GM18909 (cell line): ENCODE results near the gene AMOTL1.

Experiments used
- ATAC-seq: cut with Tn5 transposase; IDR thresholded peaks from one replicate; pipeline ENCODE4 v1.9.1; 2021; ENCODE audit warnings: mild to moderate bottlenecking; ENCODE audit not compliant: unreplicated experiment, poor library complexity

AMOTL1 gene

DNA sequence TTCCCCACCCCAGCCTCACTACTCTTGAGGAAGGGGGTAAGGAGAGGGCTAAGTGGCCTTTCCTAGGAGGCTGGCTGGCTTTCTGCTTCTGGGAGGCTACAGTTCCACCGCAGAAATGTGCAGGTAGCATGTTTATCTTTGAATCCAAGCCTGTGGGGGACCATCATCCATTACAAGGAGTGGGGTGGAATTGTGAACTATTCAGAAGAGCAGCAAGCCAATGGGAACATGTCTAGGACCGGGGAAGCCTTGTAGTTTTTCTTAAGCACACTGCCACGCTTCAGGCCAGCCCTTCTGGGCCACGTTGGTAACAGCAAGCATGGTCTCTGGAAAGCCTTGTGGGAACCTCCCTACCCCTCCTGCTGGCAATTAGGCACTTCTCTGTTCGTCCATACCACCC, 100.3 kb downstream of the AMOTL1 start:
- no peak for ATAC-seq

DNA sequence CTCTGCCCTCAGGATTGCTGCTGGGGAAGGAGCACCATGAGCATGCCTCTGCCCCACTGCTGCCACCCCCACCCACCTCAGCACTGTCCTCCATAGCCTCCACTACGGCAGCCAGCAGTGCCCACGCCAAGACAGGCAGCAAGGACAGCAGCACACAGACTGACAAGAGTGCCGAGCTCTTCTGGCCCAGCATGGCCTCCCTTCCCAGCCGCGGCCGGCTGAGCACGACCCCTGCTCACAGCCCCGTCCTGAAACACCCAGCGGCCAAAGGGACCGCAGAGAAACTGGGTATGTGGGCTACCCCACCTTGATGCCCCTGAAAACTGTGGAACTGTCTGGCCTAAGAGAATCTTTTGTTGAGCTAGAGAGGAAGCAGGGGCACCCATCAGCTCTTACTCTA, 101.0 kb downstream of the AMOTL1 start:
- ATAC-seq, result no peak

DNA sequence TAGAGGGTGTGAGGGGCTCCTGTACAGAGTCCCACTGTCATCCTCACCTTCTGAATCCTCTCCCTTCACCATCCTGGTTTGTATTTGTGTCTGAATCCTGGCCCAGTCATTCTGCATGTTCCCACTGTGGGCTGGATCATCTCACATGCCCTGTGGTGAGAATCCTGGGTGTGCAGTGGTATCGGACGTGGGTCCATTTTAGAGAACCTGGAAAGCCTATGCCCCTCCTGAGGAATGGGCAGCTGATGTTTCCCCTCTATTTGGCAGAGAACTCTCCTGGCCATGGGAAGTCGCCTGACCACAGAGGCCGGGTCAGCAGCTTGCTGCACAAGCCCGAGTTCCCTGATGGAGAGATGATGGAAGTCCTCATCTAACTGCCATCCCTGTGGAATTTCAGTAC, 102.3 kb downstream of the AMOTL1 start:
- no peak for ATAC-seq

DNA sequence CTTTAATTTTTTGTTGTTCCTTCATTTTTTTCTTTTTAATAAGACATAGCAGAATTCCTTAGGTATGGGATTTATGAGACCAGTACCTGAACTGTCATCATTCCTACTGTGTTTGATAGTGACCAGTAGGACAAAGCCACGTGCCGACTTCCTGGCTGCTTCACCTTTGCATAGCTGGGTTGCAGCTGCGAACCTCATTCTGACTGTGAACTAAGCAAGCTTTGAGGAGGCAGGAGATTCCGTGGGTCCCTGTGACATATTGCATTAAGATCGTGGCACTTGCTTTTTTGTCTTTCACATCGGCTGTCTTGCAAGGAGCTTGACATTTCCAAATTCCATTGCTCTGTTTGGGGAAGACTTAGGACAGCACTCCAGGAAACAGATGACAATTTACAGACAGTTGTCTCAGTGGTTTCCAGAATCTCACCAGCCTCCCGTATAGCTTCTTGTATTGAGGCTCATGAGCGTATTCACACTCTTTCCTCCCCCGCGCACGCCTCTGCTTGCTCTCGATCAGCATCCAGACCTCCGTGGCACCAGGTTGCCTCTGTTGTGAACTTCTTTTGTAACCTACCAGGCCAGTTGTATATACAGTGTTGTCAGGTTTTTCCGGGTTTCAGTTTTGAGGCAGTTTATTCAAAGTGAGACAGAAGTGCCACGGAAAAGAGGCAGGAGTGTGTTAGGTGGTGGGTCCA, 103.5 kb downstream of the AMOTL1 start:
- ATAC-seq, result no peak

DNA sequence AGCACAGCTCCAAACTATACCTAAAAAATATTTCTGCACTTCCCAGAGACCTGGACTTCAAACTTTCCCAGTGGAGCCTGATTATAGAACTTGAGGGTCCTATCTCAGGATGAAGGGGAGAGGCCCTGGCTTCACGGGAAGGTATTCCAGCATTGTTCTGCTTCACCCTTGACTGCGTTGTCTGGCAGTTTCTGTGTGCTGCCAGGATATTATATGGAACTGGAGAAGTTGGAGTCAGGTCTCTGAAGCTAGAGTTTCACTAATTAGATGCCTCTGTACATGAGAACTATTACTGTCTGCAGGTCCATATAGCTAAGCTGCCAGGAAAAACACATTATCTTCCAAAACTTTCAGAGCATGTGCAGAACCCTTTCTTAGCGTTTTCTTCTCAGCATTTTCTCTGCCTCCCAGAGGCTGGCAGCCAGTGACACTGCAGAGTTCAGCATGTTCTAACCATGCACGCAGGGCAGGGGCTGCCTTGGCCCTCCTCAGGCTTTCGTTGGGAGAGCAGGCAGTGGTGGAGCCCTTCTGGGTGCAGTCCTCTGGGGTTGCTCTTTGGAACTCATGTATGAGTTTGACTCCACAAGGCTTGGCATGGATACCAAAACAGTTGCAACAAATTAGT, 105.9 kb downstream of the AMOTL1 start:
- no peak for ATAC-seq

DNA sequence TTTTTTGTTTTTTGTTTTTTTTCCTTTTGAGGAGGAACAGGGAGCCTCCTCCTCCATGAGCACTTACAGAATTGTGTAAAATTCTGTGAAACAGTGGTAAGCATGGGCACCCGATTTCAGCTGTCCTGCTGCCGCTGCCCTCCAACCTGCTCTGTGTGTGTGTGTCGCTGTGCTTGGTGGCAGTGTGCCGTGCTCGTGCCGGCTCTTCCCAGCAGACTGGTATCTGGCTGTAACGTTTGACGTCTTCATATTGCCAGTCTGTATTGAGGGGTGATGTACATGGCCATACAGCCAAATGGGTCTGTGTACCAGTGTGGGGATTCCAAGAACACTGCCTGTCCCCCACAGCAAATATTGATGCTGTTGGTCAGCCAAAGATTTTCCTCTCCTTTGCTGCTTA, 108.1 kb downstream of the AMOTL1 start:
- no peak for ATAC-seq

DNA sequence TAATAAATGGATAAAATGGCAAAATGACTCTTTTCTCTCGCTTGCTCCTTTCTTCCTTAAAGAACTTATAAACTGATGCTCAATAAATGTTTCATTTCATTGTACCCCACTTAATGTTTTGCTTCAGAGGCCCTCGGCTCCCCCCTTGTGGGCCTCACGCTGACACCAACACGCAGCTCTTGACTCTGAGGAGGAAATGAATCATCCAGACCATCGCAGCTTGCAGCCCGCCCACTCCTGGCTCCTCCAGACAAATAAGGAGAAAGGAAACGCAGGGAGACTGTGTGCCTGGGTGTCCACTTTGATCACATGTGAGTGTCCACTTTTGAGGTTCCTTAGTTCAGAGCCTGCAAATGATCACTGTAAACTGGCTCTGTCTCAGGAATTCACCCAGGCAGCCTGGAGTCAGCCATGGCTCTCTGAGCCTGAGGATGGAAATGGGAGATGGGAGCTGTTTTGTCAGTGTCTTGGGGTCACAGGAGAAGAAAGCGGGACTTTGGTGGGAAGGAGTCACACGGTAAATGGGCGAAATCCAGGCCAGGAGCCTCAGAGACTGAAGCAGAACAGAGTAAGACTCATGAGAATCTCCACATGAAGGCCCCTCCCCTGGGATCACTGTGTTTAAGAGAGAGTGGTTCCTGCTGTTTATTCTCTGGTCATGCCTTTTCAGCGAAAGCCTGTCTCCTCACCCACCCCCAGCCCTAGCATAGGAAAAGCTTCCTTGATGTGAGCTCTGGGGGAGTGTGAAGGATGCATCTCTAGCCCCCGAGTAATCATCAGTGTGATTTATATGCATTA, 108.7 kb downstream of the AMOTL1 start:
- peak; percentile 95 for ATAC-seq

DNA sequence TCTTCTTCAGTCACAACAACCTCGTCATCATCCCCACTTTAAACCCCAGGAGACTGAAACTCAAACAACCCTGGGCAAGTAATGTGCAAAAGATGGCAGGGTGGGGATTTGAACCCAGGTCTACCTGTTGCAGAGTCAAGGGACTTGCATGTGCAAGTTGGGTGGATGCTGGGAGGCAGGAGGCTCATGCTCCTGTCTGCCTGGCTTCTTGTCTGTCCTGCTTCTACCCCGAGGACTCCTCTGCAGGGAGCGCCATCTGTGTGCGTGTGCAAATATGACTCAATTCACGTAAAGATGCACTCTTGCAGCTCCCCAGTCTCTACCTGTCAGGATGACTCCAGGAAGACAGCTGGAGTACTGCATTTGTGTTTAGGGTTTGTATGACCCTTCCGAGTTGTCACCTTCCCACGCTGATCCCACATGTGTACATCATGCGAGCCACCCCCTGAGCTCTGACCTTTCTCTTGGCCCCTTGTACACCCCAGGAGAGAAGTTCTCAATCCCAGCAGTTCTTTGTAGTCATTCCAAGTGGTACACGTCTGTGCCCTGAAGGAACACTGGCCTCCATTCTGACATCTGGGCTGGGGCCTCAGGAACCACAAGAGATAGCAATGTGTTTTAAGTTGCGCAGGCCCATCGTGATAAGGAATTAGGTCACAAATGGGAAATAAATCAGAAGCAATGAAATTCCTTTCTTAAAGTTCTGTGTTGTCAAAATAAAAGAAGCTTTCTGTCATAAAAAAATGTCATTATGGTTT, 109.5 kb downstream of the AMOTL1 start:
- ATAC-seq, result no peak

DNA sequence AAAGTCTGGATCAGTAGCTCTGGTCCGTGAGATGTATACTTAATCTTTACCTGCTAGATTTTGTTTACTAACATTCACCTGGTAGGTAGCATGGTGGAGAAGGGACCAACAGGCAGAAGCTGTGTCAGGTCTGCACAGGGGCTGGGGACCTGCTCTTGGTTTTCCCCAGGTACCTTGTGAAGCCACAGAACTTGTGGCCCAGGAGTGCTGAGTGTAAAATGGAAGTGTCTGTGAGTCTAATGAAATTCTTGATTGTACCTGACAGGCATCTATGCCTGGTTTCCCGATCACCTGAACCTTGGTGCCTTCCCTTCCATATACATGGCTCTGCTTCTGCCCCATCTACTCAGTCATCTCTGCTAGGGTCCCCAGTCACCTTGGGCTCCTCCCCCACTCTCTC, 110.8 kb downstream of the AMOTL1 start:
- no peak for ATAC-seq

DNA sequence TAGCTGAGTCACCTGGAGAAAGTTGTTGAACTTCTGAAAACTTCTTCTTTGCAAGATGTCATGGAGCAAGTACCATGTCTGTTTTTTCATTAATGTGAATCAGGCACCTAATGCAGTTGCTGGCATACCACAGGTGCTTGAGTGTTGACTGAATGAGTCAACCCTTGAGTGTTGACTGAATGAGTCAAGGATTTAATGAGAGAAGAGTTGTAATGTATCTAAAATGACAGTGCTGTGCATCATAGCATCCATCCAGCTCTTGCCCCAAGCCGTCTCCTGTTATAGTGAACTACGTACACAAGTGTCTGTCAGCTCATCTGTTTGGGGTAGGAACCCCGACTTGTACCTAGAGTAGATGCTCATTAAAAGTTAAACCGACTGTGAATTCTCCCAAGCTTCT, 112.1 kb downstream of the AMOTL1 start:
- no peak for ATAC-seq

DNA sequence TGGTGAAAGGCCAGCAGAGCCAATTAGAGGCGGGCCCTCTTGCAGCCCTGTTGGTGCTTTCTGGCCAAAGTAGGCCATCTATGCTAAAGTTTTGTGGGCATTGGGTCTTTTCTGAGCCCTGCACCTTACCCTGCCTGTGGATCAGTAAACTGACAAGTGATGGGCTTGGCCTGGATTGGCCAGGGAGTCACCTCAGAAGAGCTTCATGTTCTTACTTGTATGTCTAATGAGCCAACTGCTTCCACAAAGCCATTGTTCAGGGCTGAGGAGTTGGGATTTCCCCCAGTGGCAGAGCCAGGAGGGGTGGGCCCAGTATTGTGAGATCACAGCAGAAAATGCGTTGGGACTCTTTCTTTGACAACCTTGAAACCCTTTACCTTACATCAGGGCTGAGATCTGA, 114.8 kb downstream of the AMOTL1 start:
- no peak for ATAC-seq

DNA sequence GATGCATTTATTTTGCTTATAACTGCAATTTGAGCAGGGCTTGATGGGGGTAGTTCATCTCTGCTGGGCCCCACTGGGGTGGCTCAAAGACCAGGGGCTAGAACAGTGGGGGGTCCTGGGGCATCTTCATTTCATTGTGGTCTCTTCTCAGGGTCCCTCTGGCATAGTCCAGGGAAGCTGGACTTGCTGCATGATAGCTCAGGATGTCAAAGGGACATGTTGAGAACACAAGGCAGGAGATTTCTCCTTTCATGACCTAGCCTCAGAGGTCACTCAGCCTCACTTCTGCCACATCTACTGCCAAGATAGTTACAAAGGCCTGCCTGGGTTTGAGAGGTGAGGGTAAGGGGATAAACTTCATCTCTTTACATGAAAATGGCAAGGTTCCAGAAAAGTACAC, 115.7 kb downstream of the AMOTL1 start:
- no peak for ATAC-seq

DNA sequence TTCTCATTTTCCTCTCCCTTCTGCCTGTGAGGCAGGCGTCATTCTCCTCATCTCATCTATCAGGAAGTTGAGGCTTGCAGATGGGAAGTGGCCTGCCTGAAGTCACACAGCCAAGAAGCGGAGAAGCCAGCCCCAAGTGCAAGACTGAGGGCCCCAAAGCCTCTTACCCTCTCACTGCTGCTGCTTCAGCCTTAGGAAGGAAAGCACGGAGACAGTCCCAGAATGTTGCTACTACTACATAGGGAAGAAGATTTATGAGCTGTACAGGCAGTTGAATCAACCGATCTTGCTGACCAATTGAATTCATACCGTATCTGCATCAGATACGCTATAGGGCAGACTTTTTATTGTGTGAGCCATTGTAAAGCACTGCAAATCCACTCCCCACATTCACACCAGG, 116.2 kb downstream of the AMOTL1 start:
- ATAC-seq, result no peak

DNA sequence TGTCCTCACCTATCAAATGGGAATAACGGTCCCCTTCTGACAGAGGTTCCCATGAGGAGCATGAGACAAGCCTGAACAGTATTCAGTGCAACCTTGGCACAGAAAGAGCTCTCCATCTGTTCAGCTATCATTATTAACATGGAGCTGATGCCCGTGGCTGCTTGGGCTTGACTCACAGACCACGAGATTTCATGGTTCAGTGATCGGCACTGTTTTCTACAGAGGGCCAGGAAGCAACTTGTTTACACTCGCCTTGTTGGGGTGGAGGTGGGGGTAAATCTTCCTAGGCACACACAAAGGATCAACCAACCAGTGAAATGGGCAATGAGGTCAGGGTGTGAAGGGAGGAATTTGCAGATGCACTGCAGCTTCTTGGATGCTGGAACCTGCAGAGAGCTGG, 117.0 kb downstream of the AMOTL1 start:
- ATAC-seq, result peak; percentile 87

DNA sequence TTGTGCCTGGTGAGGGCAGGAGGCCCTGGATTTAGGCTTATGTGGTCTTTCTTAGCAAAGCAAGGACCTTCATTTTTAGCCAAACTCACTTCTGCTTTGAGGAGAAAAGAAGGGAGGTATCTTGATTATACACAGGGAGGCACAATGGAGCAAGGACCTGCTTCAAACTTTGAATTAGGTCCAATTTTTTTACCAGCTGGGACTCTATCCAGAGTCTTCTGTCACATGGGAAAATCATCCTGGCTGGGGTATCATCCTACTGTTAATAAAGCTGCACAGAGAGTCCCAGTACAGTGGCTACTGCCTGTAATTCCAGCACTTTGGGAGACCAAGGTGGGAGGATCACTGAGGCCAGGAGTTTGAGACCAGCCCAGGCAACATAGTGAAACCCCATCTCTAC, 117.4 kb downstream of the AMOTL1 start:
- no peak for ATAC-seq

DNA sequence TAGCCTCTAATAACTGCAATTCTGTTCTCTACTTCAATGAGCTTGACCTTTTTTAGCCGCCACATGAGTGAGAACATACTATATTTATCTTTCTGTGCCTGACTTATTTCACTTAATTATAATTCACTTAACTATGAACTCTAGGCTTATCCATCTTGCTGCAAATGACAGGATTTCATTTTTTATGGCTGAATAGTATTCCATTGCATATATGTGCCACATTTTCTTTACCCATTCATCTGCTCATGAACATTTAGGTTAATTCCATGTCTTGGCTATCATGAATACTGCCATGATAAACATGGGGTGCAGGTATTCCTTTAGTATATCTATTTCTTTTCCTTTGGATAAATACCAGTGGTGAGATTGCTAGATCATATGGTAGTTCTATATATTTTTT, 120.0 kb downstream of the AMOTL1 start:
- ATAC-seq, result no peak

DNA sequence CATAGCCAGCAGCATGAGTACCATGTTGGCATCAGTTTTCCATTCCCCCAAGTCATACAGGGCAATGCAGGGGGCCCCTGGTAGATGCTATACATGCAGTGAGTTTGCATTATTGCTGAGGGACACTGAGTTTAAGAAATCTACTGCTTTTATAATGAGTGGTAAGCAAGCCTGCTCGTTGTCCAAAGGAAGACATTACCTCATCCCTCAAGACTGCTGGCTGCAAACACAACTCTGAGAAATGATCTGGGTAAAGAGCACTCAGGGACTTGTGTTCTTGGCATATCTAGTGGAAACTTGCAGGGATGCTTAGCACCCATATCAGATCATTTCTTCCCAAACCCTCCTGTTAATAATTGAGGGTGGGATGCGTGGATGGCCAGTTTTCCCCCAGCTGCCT, 127.3 kb downstream of the AMOTL1 start:
- no peak for ATAC-seq

DNA sequence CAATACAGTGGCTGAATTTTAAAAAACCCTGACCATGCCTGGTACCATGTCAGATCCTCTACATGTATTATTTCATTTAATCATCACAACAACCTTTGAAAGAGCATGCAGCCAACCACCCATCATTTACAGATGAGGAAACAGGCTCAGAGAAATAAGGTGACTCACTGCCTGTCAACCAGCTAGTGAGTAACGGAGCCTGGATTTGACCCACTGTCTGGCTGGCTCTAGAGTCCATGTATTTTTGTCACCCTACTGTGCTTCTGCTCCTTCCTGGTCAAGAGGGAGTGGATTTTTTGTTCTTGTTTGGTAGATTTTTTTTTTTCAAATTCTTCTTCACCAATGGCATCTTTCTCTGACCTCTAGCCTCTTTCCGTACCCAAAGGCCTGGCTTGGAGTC, 127.8 kb downstream of the AMOTL1 start:
- no peak for ATAC-seq

DNA sequence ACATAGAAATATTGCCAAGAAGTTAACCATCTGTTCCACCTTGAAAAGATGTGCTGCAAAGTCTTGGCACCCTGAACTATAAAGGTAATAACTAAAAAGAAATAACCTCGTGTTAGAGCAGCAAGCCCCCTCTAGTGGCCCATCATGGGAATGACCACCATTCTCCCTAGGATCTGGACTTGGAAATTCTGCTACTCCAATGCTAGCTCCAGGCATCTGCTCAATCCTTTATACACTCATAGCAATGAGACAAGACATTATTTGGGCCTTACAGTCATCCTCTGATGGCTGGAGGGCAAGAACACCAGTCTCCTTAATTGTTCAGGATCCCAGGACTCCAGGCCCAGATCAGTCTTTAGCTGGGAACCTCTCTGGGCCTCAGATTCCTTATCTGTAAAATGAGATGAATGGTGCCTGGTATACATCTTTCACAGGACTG, 129.2 kb downstream of the AMOTL1 start:
- ATAC-seq, result no peak

DNA sequence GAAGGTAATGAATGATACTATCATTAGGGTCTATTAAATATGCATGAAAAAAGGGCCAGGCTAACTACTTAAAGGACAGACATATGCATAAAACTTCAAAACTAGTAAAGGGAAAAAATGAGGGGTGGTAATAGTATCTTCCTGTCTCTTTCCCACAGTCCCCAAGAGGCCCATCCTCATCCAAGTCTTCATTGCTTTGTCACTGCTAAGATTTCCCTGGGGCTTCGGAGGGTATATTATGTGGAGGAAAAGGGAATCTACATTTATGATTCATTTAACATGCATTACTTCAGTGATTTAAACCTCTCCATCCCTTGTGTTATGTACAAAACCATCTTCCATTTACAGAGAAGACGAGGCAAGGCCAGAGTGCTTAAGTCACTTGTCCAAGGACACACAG, 139.1 kb downstream of the AMOTL1 start:
- ATAC-seq, result no peak

DNA sequence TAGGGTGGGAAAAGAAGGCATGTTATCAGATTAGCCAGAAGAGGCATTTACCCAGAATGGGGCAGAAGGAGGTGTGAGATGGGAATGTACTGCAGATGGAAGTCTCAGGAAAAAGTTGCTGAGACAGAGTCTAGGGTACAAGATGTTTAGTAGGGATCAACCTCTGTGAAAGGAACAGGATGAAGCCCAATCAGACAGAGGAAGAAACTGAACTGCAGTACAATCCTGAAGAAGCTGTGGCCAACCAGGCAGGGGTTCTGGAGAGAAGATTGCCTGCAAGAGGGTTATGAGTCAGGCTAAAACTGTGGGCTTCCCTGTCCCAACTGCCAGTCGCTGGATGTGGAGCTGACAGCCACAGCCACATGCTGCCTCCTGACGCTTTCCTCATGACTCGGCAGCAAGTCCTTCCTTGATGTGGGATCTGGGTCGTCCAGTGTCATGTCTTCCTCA, 141.2 kb downstream of the AMOTL1 start:
- ATAC-seq, result no peak
